ENCODE measurements around the gene KRTAP10-10. TPM values are rescaled to one million over a fixed set of nuclear protein-coding genes. Genes with fewer than 3 reads are reported as not detected.

Gene KRTAP10-10, protein sequence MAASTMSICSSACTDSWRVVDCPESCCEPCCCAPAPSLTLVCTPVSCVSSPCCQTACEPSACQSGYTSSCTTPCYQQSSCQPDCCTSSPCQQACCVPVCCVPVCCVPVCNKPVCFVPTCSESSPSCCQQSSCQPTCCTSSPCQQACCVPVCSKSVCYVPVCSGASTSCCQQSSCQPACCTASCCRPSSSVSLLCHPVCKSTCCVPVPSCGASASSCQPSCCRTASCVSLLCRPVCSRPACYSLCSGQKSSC
- polyA plus RNA-seq (2013), result not detected in 2 replicates

DNA sequence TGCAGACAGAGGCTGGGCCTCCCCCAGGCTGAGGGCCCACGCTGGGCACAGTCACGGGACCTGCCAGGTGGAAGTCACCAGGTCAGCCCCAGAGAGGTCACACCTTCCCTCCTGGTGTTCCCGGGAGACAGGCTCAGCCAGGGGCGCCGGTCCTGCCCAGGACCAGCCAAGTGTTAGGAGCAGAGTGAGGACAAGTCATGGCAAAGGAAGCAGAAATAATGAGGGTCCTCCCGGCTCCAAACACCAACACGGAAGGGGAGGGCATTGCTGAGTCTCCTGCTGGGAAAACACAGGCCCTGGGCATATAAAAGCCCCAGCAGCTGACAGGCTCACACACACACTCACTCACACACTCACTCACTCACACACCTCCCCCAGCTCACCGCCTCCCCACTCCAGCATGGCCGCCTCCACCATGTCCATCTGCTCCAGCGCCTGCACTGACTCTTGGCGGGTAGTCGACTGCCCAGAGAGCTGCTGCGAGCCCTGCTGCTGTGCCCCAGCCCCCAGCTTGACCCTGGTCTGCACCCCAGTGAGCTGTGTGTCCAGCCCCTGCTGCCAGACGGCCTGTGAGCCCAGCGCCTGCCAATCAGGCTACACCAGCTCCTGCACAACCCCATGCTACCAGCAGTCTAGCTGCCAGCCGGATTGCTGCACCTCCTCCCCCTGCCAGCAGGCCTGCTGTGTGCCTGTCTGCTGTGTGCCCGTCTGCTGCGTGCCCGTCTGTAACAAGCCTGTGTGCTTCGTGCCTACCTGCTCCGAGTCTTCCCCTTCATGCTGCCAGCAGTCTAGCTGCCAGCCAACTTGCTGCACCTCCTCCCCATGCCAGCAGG, at the start of gene KRTAP10-10:
Gene KRTAP10-10, plus strand, starts transcription at position 339 of the 833 bp plus-strand sequence. Its CDS starts 62 bp downstream, at position 401.
- no peak within 1 kb of the TSS for H4K8ac ChIP-seq (ENCODE audit: low read depth, low read length)
- no peak within 1 kb of the TSS for H3K18ac ChIP-seq (ENCODE audit: low read length)
- WGBS (ENCODE audit: extremely low coverage, insufficient coverage, insufficient read length), result no CpG with 5 or more reads among the region's 21 CpGs
- no peak within 1 kb of the TSS for H3K4me2 ChIP-seq (ENCODE audit: low read length)
- H3K14ac ChIP-seq (ENCODE audit: low read length), result no peak within 1 kb of the TSS
- H2BK120ac ChIP-seq (ENCODE audit: insufficient read depth, low read length, poor library complexity), result no peak within 1 kb of the TSS
- no peak within 1 kb of the TSS for H3K9ac ChIP-seq (ENCODE audit: low read length)
- no peak within 1 kb of the TSS for H2BK12ac ChIP-seq (ENCODE audit: low read length)
- peak within 1 kb of the TSS; percentile 56 for H3K4me3 ChIP-seq (ENCODE audit: low read depth, low read length)
- H3K27me3 ChIP-seq (ENCODE audit: insufficient read depth, low read length), result no peaks in the 10 kb centered on the region
- H2AK5ac ChIP-seq (ENCODE audit: low read length), result no peak within 1 kb of the TSS
- no peak within 1 kb of the TSS for H2BK5ac ChIP-seq (ENCODE audit: low read depth, low read length, poor library complexity)
- no peak within 1 kb of the TSS for H4K91ac ChIP-seq (ENCODE audit: low read depth, low read length)
- H4K12ac ChIP-seq (ENCODE audit: low read depth, low read length), result no peak within 1 kb of the TSS
- no peak within 1 kb of the TSS for H2AFZ ChIP-seq (ENCODE audit: insufficient read depth, low read length, poor library complexity)
- no peaks in the 10 kb centered on the region for H3K4me1 ChIP-seq (ENCODE audit: control insufficient read depth in 1 of 2, insufficient read depth in 2 of 2, low read length in 2 of 2)
- no peak within 1 kb of the TSS for H3K4ac ChIP-seq (ENCODE audit: low read depth, low read length)
- H3K79me2 ChIP-seq (ENCODE audit: control insufficient read depth, insufficient read depth, low read length, poor library complexity), result no peaks in the 10 kb centered on the region
- no peaks in the 10 kb centered on the region for H3K36me3 ChIP-seq (ENCODE audit: control insufficient read depth in 1 of 2, insufficient read depth in 2 of 2, low read length in 2 of 2)
- no peak for DNase-seq
- H3K79me1 ChIP-seq (ENCODE audit: low read length), result no peaks in the 10 kb centered on the region
- H3K9me3 ChIP-seq (ENCODE audit: insufficient read depth, low read depth, low read length), result no peaks in the 10 kb centered on the region
- H3K23ac ChIP-seq (ENCODE audit: low read length), result no peak within 1 kb of the TSS
- H3K27ac ChIP-seq (ENCODE audit: low read depth, low read length), result no peak within 1 kb of the TSS

DNA sequence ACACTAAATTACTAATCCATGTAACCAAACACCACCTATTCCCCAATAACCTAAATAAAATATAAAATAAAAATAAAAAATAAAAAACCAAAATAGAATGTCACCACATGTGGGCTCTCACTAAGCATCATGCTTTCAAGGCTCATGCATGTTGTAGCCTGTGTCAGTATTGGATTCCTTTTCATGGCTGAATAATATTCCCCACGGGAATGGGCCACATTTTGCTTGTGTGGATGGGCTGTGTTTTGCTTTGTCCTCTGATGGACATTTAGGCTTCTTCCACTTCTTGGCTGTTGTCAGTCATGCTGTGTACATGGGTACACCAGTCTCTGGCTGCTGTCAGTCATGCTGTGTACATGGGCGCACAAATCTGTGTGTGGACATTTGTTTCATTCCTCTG, 48.1 kb upstream of the KRTAP10-10 start:
- no peak overlapping the region for H4K8ac ChIP-seq (ENCODE audit: low read depth, low read length)
- no peak overlapping the region for H2BK5ac ChIP-seq (ENCODE audit: low read depth, low read length, poor library complexity)
- H2BK12ac ChIP-seq (ENCODE audit: low read length), result no peak overlapping the region
- H3K4me3 ChIP-seq (ENCODE audit: low read depth, low read length), result no peak overlapping the region
- no peak overlapping the region for H3K18ac ChIP-seq (ENCODE audit: low read length)
- no peaks in the 10 kb centered on the region for H3K27me3 ChIP-seq (ENCODE audit: insufficient read depth, low read length)
- no peak for DNase-seq
- no peak overlapping the region for H2AFZ ChIP-seq (ENCODE audit: insufficient read depth, low read length, poor library complexity)
- no peak overlapping the region for H3K14ac ChIP-seq (ENCODE audit: low read length)
- H2BK120ac ChIP-seq (ENCODE audit: insufficient read depth, low read length, poor library complexity), result no peak overlapping the region
- H3K4ac ChIP-seq (ENCODE audit: low read depth, low read length), result no peak overlapping the region
- H3K23ac ChIP-seq (ENCODE audit: low read length), result no peak overlapping the region
- peaks cover 4% of the 10 kb centered on the region for H3K9me3 ChIP-seq (ENCODE audit: insufficient read depth, low read depth, low read length)
- H4K12ac ChIP-seq (ENCODE audit: low read depth, low read length), result no peak overlapping the region
- no peaks in the 10 kb centered on the region for H3K79me2 ChIP-seq (ENCODE audit: control insufficient read depth, insufficient read depth, low read length, poor library complexity)
- no peak overlapping the region for H3K9ac ChIP-seq (ENCODE audit: low read length)
- peaks cover 3 to 8% of the 10 kb centered on the region in 2 experiments for H3K4me1 ChIP-seq (ENCODE audit: control insufficient read depth in 1 of 2, insufficient read depth in 2 of 2, low read length in 2 of 2)
- H3K36me3 ChIP-seq (ENCODE audit: control insufficient read depth in 1 of 2, insufficient read depth in 2 of 2, low read length in 2 of 2), result no peaks in the 10 kb centered on the region
- H3K27ac ChIP-seq (ENCODE audit: low read depth, low read length), result no peak overlapping the region
- no CpG with 5 or more reads among the region's 2 CpGs for WGBS (ENCODE audit: extremely low coverage, insufficient coverage, insufficient read length)
- no peak overlapping the region for H2AK5ac ChIP-seq (ENCODE audit: low read length)
- H4K91ac ChIP-seq (ENCODE audit: low read depth, low read length), result no peak overlapping the region
- H3K4me2 ChIP-seq (ENCODE audit: low read length), result no peak overlapping the region
- H3K79me1 ChIP-seq (ENCODE audit: low read length), result peaks cover 9% of the 10 kb centered on the region

DNA sequence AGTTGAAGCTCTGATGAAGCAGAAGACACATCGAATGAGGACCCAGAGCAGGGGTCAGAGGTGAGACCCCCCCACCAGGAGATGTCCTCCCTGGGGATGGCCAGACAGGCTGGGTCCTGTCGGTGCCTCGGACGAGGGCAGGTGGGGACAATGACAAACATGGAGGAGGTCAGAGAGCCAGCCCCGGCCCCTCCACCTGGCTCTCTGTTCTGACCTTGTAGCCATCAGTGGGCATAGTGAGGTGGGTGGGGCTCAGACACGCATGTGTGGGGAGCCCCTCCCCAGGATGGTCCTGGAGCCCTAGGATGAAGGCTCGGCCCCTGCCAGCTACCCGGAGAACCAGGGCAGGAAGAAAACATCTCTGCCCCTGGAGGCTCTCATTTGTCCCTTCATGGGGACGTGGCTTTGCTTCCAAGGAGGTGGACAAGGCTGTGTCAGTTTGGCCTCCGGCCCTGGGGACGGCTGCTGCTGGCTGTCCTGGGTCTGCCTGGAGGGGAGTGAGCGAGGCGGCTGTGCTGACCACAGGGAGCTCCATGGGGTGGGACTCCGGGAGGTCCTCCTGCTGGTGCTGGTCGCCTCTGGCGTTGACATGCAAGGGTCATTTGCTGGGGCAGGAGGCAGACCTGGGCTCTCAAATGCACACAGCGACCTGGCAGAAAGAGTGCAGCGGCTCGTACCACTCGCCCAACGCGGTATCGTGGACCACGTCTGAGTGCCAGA, 47.4 kb upstream of the KRTAP10-10 start:
- Histone ChIP-seq H2BK12ac (ENCODE audit: low read length) (no peak overlapping the region), H3K79me2 (ENCODE audit: control insufficient read depth, insufficient read depth, low read length, poor library complexity) (no peaks in the 10 kb centered on the region), H3K27ac (ENCODE audit: low read depth, low read length) (no peak overlapping the region), H3K79me1 (ENCODE audit: low read length) (peaks cover 10% of the 10 kb centered on the region), H3K36me3 (ENCODE audit: control insufficient read depth in 1 of 2, insufficient read depth in 2 of 2, low read length in 2 of 2) (no peaks in the 10 kb centered on the region), H3K4me1 (ENCODE audit: control insufficient read depth in 1 of 2, insufficient read depth in 2 of 2, low read length in 2 of 2) (peaks cover 3 to 11% of the 10 kb centered on the region in 2 experiments), H4K8ac (ENCODE audit: low read depth, low read length) (no peak overlapping the region), H4K12ac (ENCODE audit: low read depth, low read length) (no peak overlapping the region), H2BK5ac (ENCODE audit: low read depth, low read length, poor library complexity) (no peak overlapping the region), H3K23ac (ENCODE audit: low read length) (no peak overlapping the region), H2BK120ac (ENCODE audit: insufficient read depth, low read length, poor library complexity) (no peak overlapping the region), H3K9ac (ENCODE audit: low read length) (no peak overlapping the region), H3K14ac (ENCODE audit: low read length) (no peak overlapping the region), H3K4me3 (ENCODE audit: low read depth, low read length) (no peak overlapping the region), H3K27me3 (ENCODE audit: insufficient read depth, low read length) (no peaks in the 10 kb centered on the region), H3K4me2 (ENCODE audit: low read length) (no peak overlapping the region), H3K18ac (ENCODE audit: low read length) (no peak overlapping the region), H3K4ac (ENCODE audit: low read depth, low read length) (no peak overlapping the region), H3K9me3 (ENCODE audit: insufficient read depth, low read depth, low read length) (peaks cover 4% of the 10 kb centered on the region), H2AFZ (ENCODE audit: insufficient read depth, low read length, poor library complexity) (no peak overlapping the region), H2AK5ac (ENCODE audit: low read length) (no peak overlapping the region), H4K91ac (ENCODE audit: low read depth, low read length) (no peak overlapping the region)
- no CpG with 5 or more reads among the region's 24 CpGs for WGBS (ENCODE audit: extremely low coverage, insufficient coverage, insufficient read length)
- DNase-seq, result no peak

DNA sequence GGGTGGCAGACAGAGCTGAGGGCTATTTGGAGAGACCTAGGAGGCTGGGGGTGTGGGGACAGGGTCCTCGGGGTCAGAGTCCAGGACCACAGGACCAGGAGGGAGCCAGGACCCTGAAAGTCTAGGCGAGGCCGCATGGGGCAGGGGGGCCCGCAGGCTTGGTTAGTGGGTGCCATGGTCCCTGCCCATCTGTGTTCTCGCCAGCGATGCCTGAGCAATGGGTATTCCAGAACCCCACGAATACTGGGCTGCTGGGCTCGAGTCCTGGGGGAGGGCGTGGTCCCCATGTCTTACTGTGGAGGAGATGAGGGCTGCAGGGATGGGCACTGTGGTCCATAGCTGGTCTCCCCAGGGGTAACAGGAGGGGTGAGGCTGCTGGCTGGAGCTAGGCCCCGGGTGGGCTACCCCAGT, 46.8 kb upstream of the KRTAP10-10 start:
- DNase-seq, result no peak
- no peak overlapping the region for H3K18ac ChIP-seq (ENCODE audit: low read length)
- no peaks in the 10 kb centered on the region for H3K27me3 ChIP-seq (ENCODE audit: insufficient read depth, low read length)
- no peak overlapping the region for H4K91ac ChIP-seq (ENCODE audit: low read depth, low read length)
- H3K4me1 ChIP-seq (ENCODE audit: control insufficient read depth in 1 of 2, insufficient read depth in 2 of 2, low read length in 2 of 2), result peaks cover 3 to 11% of the 10 kb centered on the region in 2 experiments
- peaks cover 10% of the 10 kb centered on the region for H3K79me1 ChIP-seq (ENCODE audit: low read length)
- H3K4me3 ChIP-seq (ENCODE audit: low read depth, low read length), result no peak overlapping the region
- H3K9ac ChIP-seq (ENCODE audit: low read length), result no peak overlapping the region
- H3K23ac ChIP-seq (ENCODE audit: low read length), result no peak overlapping the region
- no CpG with 5 or more reads among the region's 10 CpGs for WGBS (ENCODE audit: extremely low coverage, insufficient coverage, insufficient read length)
- H3K36me3 ChIP-seq (ENCODE audit: control insufficient read depth in 1 of 2, insufficient read depth in 2 of 2, low read length in 2 of 2), result no peaks in the 10 kb centered on the region
- peaks cover 4% of the 10 kb centered on the region for H3K9me3 ChIP-seq (ENCODE audit: insufficient read depth, low read depth, low read length)
- H2BK5ac ChIP-seq (ENCODE audit: low read depth, low read length, poor library complexity), result no peak overlapping the region
- H3K79me2 ChIP-seq (ENCODE audit: control insufficient read depth, insufficient read depth, low read length, poor library complexity), result no peaks in the 10 kb centered on the region
- no peak overlapping the region for H2BK120ac ChIP-seq (ENCODE audit: insufficient read depth, low read length, poor library complexity)
- no peak overlapping the region for H3K14ac ChIP-seq (ENCODE audit: low read length)
- H3K27ac ChIP-seq (ENCODE audit: low read depth, low read length), result no peak overlapping the region
- no peak overlapping the region for H2AFZ ChIP-seq (ENCODE audit: insufficient read depth, low read length, poor library complexity)
- H2BK12ac ChIP-seq (ENCODE audit: low read length), result no peak overlapping the region
- no peak overlapping the region for H2AK5ac ChIP-seq (ENCODE audit: low read length)
- H4K12ac ChIP-seq (ENCODE audit: low read depth, low read length), result no peak overlapping the region
- no peak overlapping the region for H4K8ac ChIP-seq (ENCODE audit: low read depth, low read length)
- no peak overlapping the region for H3K4ac ChIP-seq (ENCODE audit: low read depth, low read length)
- H3K4me2 ChIP-seq (ENCODE audit: low read length), result no peak overlapping the region

Measured in trophoblast cell (in vitro differentiated cells and primary cell).